MG63 (cell line): ENCODE data around the gene CD300LG. TPM values are rescaled to one million over a fixed set of nuclear protein-coding genes. Genes with fewer than 3 reads are reported as not detected.
"Not testable (repeated sequence)": the region's sequence is repeated elsewhere in the genome, so short reads cannot be mapped to it uniquely, and the experiment has no call there.

Experiments used
- DNase-seq: peaks from one replicate; pipeline ENCODE4 v3.0.0-alpha.2; 2020
- H3K27me3 ChIP-seq: fragments of 250-450 bp; sonication (Bioruptor Pico); 2 replicates; pipeline ENCODE4 v1.5.1; 2020; ENCODE audit warnings: mild to moderate bottlenecking, moderate library complexity
- H3K36me3 ChIP-seq: fragments of 250-450 bp; sonication (Bioruptor Pico); 2 replicates; pipeline ENCODE4 v1.5.1; 2020; ENCODE audit warnings: mild to moderate bottlenecking, moderate library complexity
- H3K4me3 ChIP-seq: fragments of 250-450 bp; sonication (Bioruptor Pico); 2 replicates; pipeline ENCODE4 v1.5.1; 2020; ENCODE audit warnings: mild to moderate bottlenecking, moderate library complexity
- H3K9me3 ChIP-seq: fragments of 250-450 bp; sonication (Bioruptor Pico); 2 replicates; pipeline ENCODE4 v1.5.1; 2020; ENCODE audit warnings: mild to moderate bottlenecking, moderate library complexity
- total RNA-seq: library from RNA; depleted of rRNA; stranded (reverse); fragments of >200 nt; shearing (Covaris generic); gene quantifications from 2 replicates; pipeline ENCODE4 v1.2.3, GENCODE V29; 2014; ENCODE audit warnings: low replicate concordance

CD300LG gene
- total RNA-seq, 1 experiment from 2014 or later, result not detected

- peak; percentile 87 for DNase-seq
- H3K4me3 ChIP-seq, result peak overlapping the region; percentile 17
Observed at GRCh38 chr17:43842091-43842974, 4.6 kb upstream of the CD300LG start.

GRCh38 chr17:43842975-43843325 is 4.0 kb upstream of the CD300LG start:
- Histone ChIP-seq H3K4me3 (no peak overlapping the region), H3K27me3 (peaks cover 32% of the 10 kb centered on the region), H3K9me3 (no peaks in the 10 kb centered on the region), H3K36me3 (no peaks in the 10 kb centered on the region)
- no peak for DNase-seq

More at GRCh38 chr17:43842091-43842974, 4.6 kb upstream of the CD300LG start:
- not testable (repeated sequence) for H3K36me3 ChIP-seq, H3K9me3 ChIP-seq
- H3K27me3 ChIP-seq, result peaks cover 38% of the 10 kb centered on the region

- Histone ChIP-seq H3K36me3 (no peaks in the 10 kb centered on the region), H3K27me3 (peaks cover 22% of the 10 kb centered on the region), H3K9me3 (no peaks in the 10 kb centered on the region), H3K4me3 (no peak overlapping the region)
- no peak for DNase-seq
Observed at GRCh38 chr17:43844241-43844640, 2.7 kb upstream of the CD300LG start.

GRCh38 chr17:43845766-43846165 is 1.2 kb upstream of the CD300LG start:
- DNase-seq, result no peak

GRCh38 chr17:43846221-43846712 is 709 bp upstream of the CD300LG start:
- Histone ChIP-seq H3K4me3 (no peak overlapping the region), H3K27me3 (peaks cover 3% of the 10 kb centered on the region), H3K36me3 (no peaks in the 10 kb centered on the region), H3K9me3 (no peaks in the 10 kb centered on the region)
- DNase-seq, result peak; percentile 81

More at GRCh38 chr17:43845766-43846165, 1.2 kb upstream of the CD300LG start:
- Histone ChIP-seq H3K27me3 (peaks cover 6% of the 10 kb centered on the region), H3K9me3 (no peaks in the 10 kb centered on the region), H3K4me3 (no peak overlapping the region), H3K36me3 (no peaks in the 10 kb centered on the region)

GRCh38 chr17:43848601-43849000 is 1.6 kb downstream of the CD300LG start:
- Histone ChIP-seq H3K9me3 (no peaks in the 10 kb centered on the region), H3K36me3 (no peaks in the 10 kb centered on the region), H3K27me3 (no peaks in the 10 kb centered on the region), H3K4me3 (no peak overlapping the region)
- DNase-seq, result no peak

GRCh38 chr17:43849116-43849515 is 2.1 kb downstream of the CD300LG start:
- Histone ChIP-seq H3K9me3 (no peaks in the 10 kb centered on the region), H3K36me3 (no peaks in the 10 kb centered on the region), H3K27me3 (no peaks in the 10 kb centered on the region), H3K4me3 (no peak overlapping the region)
- DNase-seq, result no peak

GRCh38 chr17:43852571-43852970 is 5.6 kb downstream of the CD300LG start:
- Histone ChIP-seq H3K27me3 (peaks cover 3% of the 10 kb centered on the region; the same call in 1 of the 2 replicates), H3K4me3 (no peak overlapping the region), H3K36me3 (no peaks in the 10 kb centered on the region), H3K9me3 (no peaks in the 10 kb centered on the region)
- no peak for DNase-seq

- peaks cover 3% of the 10 kb centered on the region; the same call in 1 of the 2 replicates for H3K27me3 ChIP-seq
- H3K4me3 ChIP-seq, result no peak overlapping the region
- H3K36me3 ChIP-seq, result no peaks in the 10 kb centered on the region
- no peaks in the 10 kb centered on the region for H3K9me3 ChIP-seq
- no peak for DNase-seq
Observed at GRCh38 chr17:43853546-43853945, 6.6 kb downstream of the CD300LG start.

GRCh38 chr17:43854498-43854897 is 7.5 kb downstream of the CD300LG start:
- peaks cover 3% of the 10 kb centered on the region; the same call in 1 of the 2 replicates for H3K27me3 ChIP-seq

GRCh38 chr17:43855061-43855460 is 8.1 kb downstream of the CD300LG start:
- no peak for DNase-seq
- no peak overlapping the region for H3K4me3 ChIP-seq
- H3K36me3 ChIP-seq, result no peaks in the 10 kb centered on the region
- H3K9me3 ChIP-seq, result no peaks in the 10 kb centered on the region
- peaks cover 3% of the 10 kb centered on the region; the same call in 1 of the 2 replicates for H3K27me3 ChIP-seq

More at GRCh38 chr17:43854498-43854897, 7.5 kb downstream of the CD300LG start:
- DNase-seq, result no peak
- no peaks in the 10 kb centered on the region for H3K36me3 ChIP-seq
- H3K9me3 ChIP-seq, result no peaks in the 10 kb centered on the region
- no peak overlapping the region for H3K4me3 ChIP-seq

- Histone ChIP-seq H3K27me3 (peaks cover 3% of the 10 kb centered on the region; the same call in 1 of the 2 replicates), H3K4me3 (no peak overlapping the region)
- DNase-seq, result no peak
Observed at GRCh38 chr17:43856141-43856540, 9.2 kb downstream of the CD300LG start.

GRCh38 chr17:43857141-43857540 is 10.2 kb downstream of the CD300LG start:
- no peak for DNase-seq
- Histone ChIP-seq H3K9me3 (no peaks in the 10 kb centered on the region), H3K4me3 (no peak overlapping the region), H3K27me3 (peaks cover 3% of the 10 kb centered on the region; the same call in 1 of the 2 replicates), H3K36me3 (no peaks in the 10 kb centered on the region)

More at GRCh38 chr17:43856141-43856540, 9.2 kb downstream of the CD300LG start:
- Histone ChIP-seq H3K36me3 (no peaks in the 10 kb centered on the region), H3K9me3 (no peaks in the 10 kb centered on the region)

GRCh38 chr17:43857957-43858600 is 11.1 kb downstream of the CD300LG start:
- H3K4me3 ChIP-seq, result no peak overlapping the region
- no peaks in the 10 kb centered on the region for H3K9me3 ChIP-seq
- no peak for DNase-seq
- no peaks in the 10 kb centered on the region for H3K36me3 ChIP-seq
- peaks cover 3% of the 10 kb centered on the region; the same call in 1 of the 2 replicates for H3K27me3 ChIP-seq

- Histone ChIP-seq H3K4me3 (no peak overlapping the region), H3K36me3 (no peaks in the 10 kb centered on the region), H3K9me3 (no peaks in the 10 kb centered on the region), H3K27me3 (peaks cover 7% of the 10 kb centered on the region)
- DNase-seq, result no peak
Observed at GRCh38 chr17:43860077-43860725, 13.2 kb downstream of the CD300LG start.

- Histone ChIP-seq H3K4me3 (no peak overlapping the region), H3K9me3 (no peaks in the 10 kb centered on the region), H3K27me3 (peaks cover 13% of the 10 kb centered on the region), H3K36me3 (no peaks in the 10 kb centered on the region)
- no peak for DNase-seq
Observed at GRCh38 chr17:43860927-43861622, 14.1 kb downstream of the CD300LG start.
